Stimulated activated CD4-positive, alpha-beta T cell treated with anti-CD3 and anti-CD28 coated beads, Interleukin-4, amount 100 ng/mL, for 24 hours (primary cell): Measurements from ENCODE around the gene IGFBP7.

Experiments used
- DNase-seq: peaks from one replicate; pipeline ENCODE4 v3.0.0-alpha.2; 2020

The IGFBP7 gene

GRCh38 chr4:57034520-57034919 is 75.7 kb downstream of the IGFBP7 start:
- no peak for DNase-seq

- DNase-seq: no peak
These were observed 87.1 kb downstream of the IGFBP7 start for GRCh38 chr4:57023104-57023503.

DNA sequence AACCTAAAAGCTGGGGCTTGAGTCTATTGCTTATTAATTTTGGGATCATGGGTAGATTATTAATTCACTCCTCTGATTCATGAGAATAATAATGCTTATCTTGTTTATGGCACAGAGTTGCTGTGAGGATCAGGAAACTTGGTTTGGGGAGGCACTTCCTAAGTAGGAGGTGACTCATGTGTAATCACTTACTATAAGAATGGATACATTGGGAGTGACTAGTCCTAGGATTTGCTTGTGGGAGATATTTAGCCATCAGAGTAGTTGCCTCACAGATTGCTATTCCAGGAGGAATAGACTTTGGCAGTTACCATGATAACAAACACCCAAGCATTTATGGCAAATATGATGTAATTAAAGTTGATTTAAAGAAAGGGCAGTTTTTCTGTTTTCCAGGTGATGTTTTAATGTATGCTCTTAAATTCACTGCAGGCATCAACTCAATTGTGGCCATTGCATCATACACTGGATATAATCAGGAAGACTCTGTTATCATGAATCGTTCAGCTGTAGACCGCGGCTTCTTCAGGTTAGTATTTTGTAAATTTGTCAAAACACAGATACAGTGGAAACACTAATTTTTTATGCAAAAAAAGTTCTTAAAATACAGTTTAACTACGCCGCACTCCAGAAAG is 89.6 kb downstream of the IGFBP7 start:
- DNase-seq: no peak

- no peak for DNase-seq
These were observed 91.2 kb downstream of the IGFBP7 start for GRCh38 chr4:57018980-57019379.

- no peak for DNase-seq
These were observed 96.6 kb downstream of the IGFBP7 start for GRCh38 chr4:57013543-57014120.

- DNase-seq: no peak
These were observed 110.4 kb downstream of the IGFBP7 start for GRCh38 chr4:56999751-57000150.

DNA sequence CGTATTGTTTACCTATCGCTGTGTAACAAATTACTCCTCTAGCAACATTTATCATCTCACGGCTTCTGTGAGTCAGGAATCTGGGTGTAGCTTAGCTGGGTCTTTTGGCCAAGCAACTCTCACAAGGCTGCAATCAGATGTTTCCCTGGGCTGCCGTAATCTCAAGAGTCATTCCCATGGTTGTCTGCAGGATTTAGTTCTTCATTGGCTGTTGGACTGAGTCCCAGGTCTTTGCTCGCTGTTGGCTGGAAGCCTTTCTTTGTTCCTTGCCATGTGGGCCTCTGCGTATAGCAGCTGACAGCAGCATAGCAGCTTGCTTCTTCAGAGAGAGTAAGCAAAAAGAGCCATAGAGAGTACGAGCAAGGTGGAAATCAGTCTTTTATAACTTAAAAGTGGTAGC is 114.7 kb downstream of the IGFBP7 start:
- no peak for DNase-seq

DNA sequence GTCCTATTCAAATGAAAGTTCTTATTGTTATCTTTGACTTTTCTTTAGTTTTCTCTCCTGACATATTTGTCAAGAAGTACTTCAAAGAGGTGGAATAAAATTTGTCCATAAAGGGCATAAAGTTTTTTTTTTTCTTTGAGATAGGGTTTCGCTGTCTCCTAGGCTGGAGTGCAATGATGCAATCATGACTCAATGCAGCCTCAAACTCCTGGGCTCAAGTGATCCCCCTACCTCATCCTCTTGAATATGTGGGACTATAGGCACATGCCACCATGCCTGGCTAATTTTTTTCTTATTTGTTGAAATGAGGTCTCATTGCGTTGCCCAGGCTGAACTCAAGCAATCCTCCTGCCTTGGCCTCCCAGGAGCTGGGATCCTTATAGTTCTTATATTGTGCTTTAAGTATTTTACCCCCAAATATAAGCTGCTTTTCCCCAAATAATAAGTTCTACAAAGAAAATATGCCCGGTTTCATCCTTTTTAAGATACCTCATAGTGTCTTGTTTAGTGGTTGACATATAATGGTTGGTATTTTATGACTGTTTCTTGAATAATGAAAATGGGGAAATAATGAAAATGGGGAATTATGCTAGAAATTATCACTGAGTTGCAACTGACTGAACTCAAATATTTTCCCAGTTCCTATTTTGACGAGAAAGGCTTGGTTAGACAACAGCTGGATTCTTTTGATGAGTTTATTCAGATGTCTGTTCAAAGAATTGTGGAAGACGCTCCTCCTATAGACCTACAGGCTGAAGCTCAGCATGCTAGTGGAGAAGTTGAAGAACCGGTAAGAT is 119.9 kb downstream of the IGFBP7 start:
- no peak for DNase-seq

DNA sequence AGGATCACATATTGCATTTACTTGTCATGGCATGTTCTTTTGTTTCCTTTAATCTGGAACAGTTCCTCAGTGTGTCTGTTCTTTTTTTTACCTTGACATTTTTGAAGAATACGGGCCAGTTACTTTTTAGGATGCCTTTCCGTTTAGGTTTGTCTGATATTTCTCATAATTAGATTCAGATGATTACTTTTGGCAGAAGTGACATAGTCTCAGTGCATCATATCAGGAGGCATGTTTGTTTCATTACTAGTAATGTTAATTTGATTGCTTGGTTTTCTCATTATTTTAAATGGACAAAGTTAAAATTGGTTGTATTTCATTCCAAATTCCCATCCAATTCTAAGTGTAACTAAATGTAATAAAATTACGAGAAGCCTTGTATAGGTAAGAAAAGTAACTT is 123.2 kb downstream of the IGFBP7 start:
- no peak for DNase-seq

- no peak for DNase-seq
These were observed 124.0 kb downstream of the IGFBP7 start for GRCh38 chr4:56986192-56986591.

GRCh38 chr4:56981795-56982201 is 128.4 kb downstream of the IGFBP7 start:
- DNase-seq: no peak
